Activated naive CD4-positive, alpha-beta T cell (primary cell): ENCODE data around the gene TNRC6B.
A peak's percentile ranks its signal among the peaks of the same experiment; 100 is the strongest.
"Not testable (repeated sequence)": the region's sequence is repeated elsewhere in the genome, so short reads cannot be mapped to it uniquely, and the experiment has no call there.

ENCODE experiments used
- DNase-seq, 4 experiments: peaks; one replicate each; lab custom pipeline; 2025; lab: John Stamatoyannopoulos, UW

Gene TNRC6B

GRCh38 chr22:40348025-40348658, 170.4 kb downstream of the TNRC6B start:
- DNase-seq = peak in 3 of 4 experiments; percentile 26 to 57 (median 34)

- DNase-seq = no peak
Observed at GRCh38 chr22:40352763-40353162, 175.0 kb downstream of the TNRC6B start.

GRCh38 chr22:40361100-40361499, 183.4 kb downstream of the TNRC6B start:
- DNase-seq = no peak

- no peak for DNase-seq
Observed at GRCh38 chr22:40363059-40363458, 185.3 kb downstream of the TNRC6B start.

GRCh38 chr22:40364431-40364830, 186.7 kb downstream of the TNRC6B start:
- DNase-seq = no peak

GRCh38 chr22:40366068-40366467, 188.3 kb downstream of the TNRC6B start:
- DNase-seq = no peak

- DNase-seq = no peak
Observed at GRCh38 chr22:40367342-40367741, 189.6 kb downstream of the TNRC6B start.

GRCh38 chr22:40368016-40368415, 190.3 kb downstream of the TNRC6B start:
- no peak for DNase-seq

GRCh38 chr22:40368836-40369235, 191.1 kb downstream of the TNRC6B start:
- DNase-seq = no peak

- DNase-seq = no peak
Observed at GRCh38 chr22:40374567-40374966, 196.8 kb downstream of the TNRC6B start.

GRCh38 chr22:40376149-40376548, 198.4 kb downstream of the TNRC6B start:
- DNase-seq = no peak

- DNase-seq = no peak
Observed at GRCh38 chr22:40377931-40378330, 200.2 kb downstream of the TNRC6B start.

- not testable (repeated sequence) for DNase-seq
Observed at GRCh38 chr22:40378448-40378847, 200.7 kb downstream of the TNRC6B start.

GRCh38 chr22:40381461-40381860, 203.7 kb downstream of the TNRC6B start:
- DNase-seq = no peak

- no peak for DNase-seq
Observed at GRCh38 chr22:40383905-40384304, 206.2 kb downstream of the TNRC6B start.

GRCh38 chr22:40385036-40385782, 207.5 kb downstream of the TNRC6B start:
- no peak for DNase-seq
